ENCODE results near the gene GPHN. TPM values are rescaled to one million over a fixed set of nuclear protein-coding genes. Genes with fewer than 3 reads are reported as not detected.

The GPHN gene
- total and polyA plus RNA-seq, 4 experiments from 2014 or later, result 9.0 to 18.8 (median 14.9) TPM

- intact Hi-C loops (cut with micrococcal nuclease), result no loop called here
- H3K27me3 ChIP-seq (ENCODE audit: insufficient read depth, low read length), result no peaks in the 10 kb centered on the region
- H3K36me3 Mint-ChIP-seq, result no peaks in the 10 kb centered on the region
- no peak overlapping the region for H3K4me3 ChIP-seq (ENCODE audit: low read length in 2 of 2)
- ChIA-PET POLR2A (ENCODE audit: partially characterized antibody) (interaction anchor here (0.8 kb wide), 1 partner anchor 14 kb away, joined by 3 read pairs; no protein-coding TSS in a partner anchor), CTCF (ENCODE audit: partially characterized antibody) (no interaction called here)
- no peak overlapping the region for H3K4me3 Mint-ChIP-seq
- H3K9me3 Mint-ChIP-seq, result no peaks in the 10 kb centered on the region
- no peak for DNase-seq
- no peak overlapping the region for H3K27ac Mint-ChIP-seq
- H3K4me1 Mint-ChIP-seq, result peaks cover 0 to 4% (median under 1%) of the 10 kb centered on the region in 4 donors
- no peak overlapping the region for H3K27ac ChIP-seq (ENCODE audit: low read depth, low read length)
- no peaks in the 10 kb centered on the region for H3K36me3 ChIP-seq (ENCODE audit: insufficient read depth, low read length)
- no peaks in the 10 kb centered on the region for H3K9me3 ChIP-seq (ENCODE audit: control insufficient read depth in 1 of 2, low read length in 2 of 2)
- no peaks in the 10 kb centered on the region for H3K4me1 ChIP-seq (ENCODE audit: insufficient read depth, low read length)
- H3K27me3 Mint-ChIP-seq, result no peaks in the 10 kb centered on the region
Observed at GRCh38 chr14:67195279-67195678, 687.3 kb downstream of the GPHN start.

DNA sequence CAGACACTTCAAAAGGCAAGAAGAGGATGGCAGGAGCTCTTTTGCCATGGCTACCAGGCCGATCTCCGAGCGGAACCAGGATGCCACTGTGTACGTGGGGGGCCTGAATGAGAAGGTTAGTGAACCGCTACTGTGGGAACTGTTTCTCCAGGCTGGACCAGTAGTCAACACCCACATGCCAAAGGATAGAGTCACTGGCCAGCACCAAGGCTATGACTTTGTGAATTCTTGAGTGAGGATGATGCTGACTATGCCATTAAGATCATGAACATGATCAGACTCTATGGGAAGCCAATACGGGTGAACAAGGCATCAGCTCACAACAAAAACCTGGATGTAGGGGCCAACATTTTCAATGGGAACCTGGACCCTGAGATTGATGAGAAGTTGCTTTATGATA lies 691.1 kb downstream of the GPHN start:
- intact Hi-C loops (cut with micrococcal nuclease), result no loop called here
- Histone ChIP-seq H3K27ac (ENCODE audit: low read depth, low read length) (no peak overlapping the region), H3K9me3 (ENCODE audit: control insufficient read depth in 1 of 2, low read length in 2 of 2) (no peaks in the 10 kb centered on the region), H3K27me3 (ENCODE audit: insufficient read depth, low read length) (no peaks in the 10 kb centered on the region), H3K4me3 (ENCODE audit: low read length in 2 of 2) (no peak overlapping the region), H3K36me3 (ENCODE audit: insufficient read depth, low read length) (no peaks in the 10 kb centered on the region), H3K4me1 (ENCODE audit: insufficient read depth, low read length) (no peaks in the 10 kb centered on the region)
- Mint-ChIP-seq H3K27me3 (peaks cover 0 to 2% of the 10 kb centered on the region in 2 donors), H3K9me3 (no peaks in the 10 kb centered on the region), H3K4me1 (peaks cover 0 to 4% (median under 1%) of the 10 kb centered on the region in 4 donors), H3K4me3 (no peak overlapping the region), H3K36me3 (no peaks in the 10 kb centered on the region), H3K27ac (no peak overlapping the region)
- DNase-seq, result no peak
- POLR2A ChIA-PET (ENCODE audit: partially characterized antibody), result no interaction called here
- CTCF ChIA-PET (ENCODE audit: partially characterized antibody), result no interaction called here

GRCh38 chr14:67207810-67208209 lies 699.9 kb downstream of the GPHN start:
- H3K4me3 Mint-ChIP-seq, result peak overlapping the region in 1 of 8 donors; percentile 42
- no peaks in the 10 kb centered on the region for H3K9me3 Mint-ChIP-seq
- H3K36me3 Mint-ChIP-seq, result no peaks in the 10 kb centered on the region
- no peaks in the 10 kb centered on the region for H3K4me1 ChIP-seq (ENCODE audit: insufficient read depth, low read length)
- no peaks in the 10 kb centered on the region for H3K4me1 Mint-ChIP-seq
- no peaks in the 10 kb centered on the region for H3K9me3 ChIP-seq (ENCODE audit: control insufficient read depth in 1 of 2, low read length in 2 of 2)
- no peak for DNase-seq
- ChIA-PET CTCF (ENCODE audit: partially characterized antibody) (no interaction called here), POLR2A (ENCODE audit: partially characterized antibody) (no interaction called here)
- H3K27ac Mint-ChIP-seq, result no peak overlapping the region
- no peaks in the 10 kb centered on the region for H3K27me3 ChIP-seq (ENCODE audit: insufficient read depth, low read length)
- peaks cover 1 to 3% of the 10 kb centered on the region in 2 donors for H3K27me3 Mint-ChIP-seq
- H3K36me3 ChIP-seq (ENCODE audit: insufficient read depth, low read length), result no peaks in the 10 kb centered on the region
- intact Hi-C loops (cut with micrococcal nuclease), result no loop called here
- H3K27ac ChIP-seq (ENCODE audit: low read depth, low read length), result no peak overlapping the region
- H3K4me3 ChIP-seq (ENCODE audit: low read length in 2 of 2), result no peak overlapping the region

GRCh38 chr14:67218126-67218525 lies 710.2 kb downstream of the GPHN start:
- H3K27ac ChIP-seq (ENCODE audit: low read depth, low read length), result no peak overlapping the region
- H3K4me1 Mint-ChIP-seq, result no peaks in the 10 kb centered on the region
- H3K9me3 Mint-ChIP-seq, result no peaks in the 10 kb centered on the region
- H3K36me3 Mint-ChIP-seq, result no peaks in the 10 kb centered on the region
- H3K4me3 Mint-ChIP-seq, result no peak overlapping the region
- H3K27ac Mint-ChIP-seq, result no peak overlapping the region
- no peaks in the 10 kb centered on the region for H3K36me3 ChIP-seq (ENCODE audit: insufficient read depth, low read length)
- H3K4me1 ChIP-seq (ENCODE audit: insufficient read depth, low read length), result no peaks in the 10 kb centered on the region
- H3K27me3 Mint-ChIP-seq, result peaks cover 2 to 6% of the 10 kb centered on the region in 2 donors
- intact Hi-C loops (cut with micrococcal nuclease), result no loop called here
- DNase-seq, result no peak
- H3K4me3 ChIP-seq (ENCODE audit: low read length in 2 of 2), result no peak overlapping the region
- ChIA-PET CTCF (ENCODE audit: partially characterized antibody) (no interaction called here), POLR2A (ENCODE audit: partially characterized antibody) (no interaction called here)
- no peaks in the 10 kb centered on the region for H3K9me3 ChIP-seq (ENCODE audit: control insufficient read depth in 1 of 2, low read length in 2 of 2)
- no peaks in the 10 kb centered on the region for H3K27me3 ChIP-seq (ENCODE audit: insufficient read depth, low read length)

DNA sequence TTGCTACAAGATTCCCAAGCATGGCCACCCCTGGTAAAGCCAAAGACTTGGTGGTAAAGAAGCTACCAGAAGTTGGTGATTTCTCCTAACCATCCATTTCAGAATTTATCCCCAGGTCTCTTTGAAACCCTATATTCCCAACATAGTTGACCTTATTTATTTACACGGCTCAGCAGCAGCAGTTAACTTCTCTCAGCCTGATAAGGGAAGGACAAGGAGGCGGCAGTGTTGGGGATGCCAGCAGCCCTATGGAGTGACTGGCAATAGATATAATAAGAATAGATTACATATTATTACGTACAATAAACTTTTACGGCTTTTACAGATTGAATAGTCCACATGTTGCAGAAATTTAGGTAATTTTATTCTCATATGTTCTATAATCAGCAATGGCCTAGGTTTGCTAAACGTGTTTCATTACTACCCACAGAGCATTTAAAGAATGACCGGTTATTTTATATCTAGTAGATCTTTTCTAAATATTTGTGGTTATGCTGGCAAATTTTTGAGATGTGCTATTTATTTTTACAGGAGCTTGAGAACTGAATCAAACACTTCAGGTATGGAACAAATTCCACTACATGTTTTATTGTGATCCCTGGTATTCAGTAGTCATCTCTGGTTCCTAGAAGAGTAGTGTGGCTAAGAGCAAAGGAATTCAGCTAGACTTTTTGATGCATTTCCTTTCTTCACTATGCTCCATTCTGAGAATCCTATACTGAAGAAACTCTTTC lies 713.5 kb downstream of the GPHN start:
- H3K4me3 ChIP-seq (ENCODE audit: low read length in 2 of 2), result no peak overlapping the region
- no peaks in the 10 kb centered on the region for H3K4me1 ChIP-seq (ENCODE audit: insufficient read depth, low read length)
- no peaks in the 10 kb centered on the region for H3K9me3 ChIP-seq (ENCODE audit: control insufficient read depth in 1 of 2, low read length in 2 of 2)
- CTCF ChIA-PET (ENCODE audit: partially characterized antibody), result no interaction called here
- DNase-seq, result no peak
- Mint-ChIP-seq H3K4me3 (no peak overlapping the region), H3K27ac (no peak overlapping the region), H3K27me3 (peaks cover 4 to 11% of the 10 kb centered on the region in 2 donors), H3K36me3 (no peaks in the 10 kb centered on the region), H3K4me1 (no peaks in the 10 kb centered on the region), H3K9me3 (no peaks in the 10 kb centered on the region)
- intact Hi-C loops (cut with micrococcal nuclease), result no loop called here
- H3K27me3 ChIP-seq (ENCODE audit: insufficient read depth, low read length), result no peaks in the 10 kb centered on the region
- no peaks in the 10 kb centered on the region for H3K36me3 ChIP-seq (ENCODE audit: insufficient read depth, low read length)
- POLR2A ChIA-PET (ENCODE audit: partially characterized antibody), result no interaction called here
- no peak overlapping the region for H3K27ac ChIP-seq (ENCODE audit: low read depth, low read length)

DNA sequence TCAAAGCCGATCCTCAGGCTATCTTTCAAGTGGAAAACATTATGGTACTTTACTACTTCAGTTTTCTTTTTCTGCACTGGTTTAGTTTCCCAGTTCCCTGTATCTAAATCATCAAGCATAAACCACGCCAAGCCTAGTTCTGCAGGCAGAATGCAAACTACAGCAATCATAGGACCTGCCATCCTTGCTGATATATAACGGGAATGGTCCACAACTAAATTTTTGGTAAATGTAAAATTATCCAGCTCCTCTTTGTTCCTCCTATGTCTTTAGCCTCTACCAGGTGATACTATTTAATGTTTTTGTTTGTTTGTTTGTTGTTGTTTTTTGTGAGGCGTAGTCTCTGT lies 714.0 kb downstream of the GPHN start:
- DNase-seq, result no peak
- intact Hi-C loops (cut with micrococcal nuclease), result no loop called here
- no peak overlapping the region for H3K27ac ChIP-seq (ENCODE audit: low read depth, low read length)
- no peaks in the 10 kb centered on the region for H3K9me3 Mint-ChIP-seq
- ChIA-PET POLR2A (ENCODE audit: partially characterized antibody) (no interaction called here), CTCF (ENCODE audit: partially characterized antibody) (no interaction called here)
- no peak overlapping the region for H3K4me3 Mint-ChIP-seq
- no peaks in the 10 kb centered on the region for H3K4me1 ChIP-seq (ENCODE audit: insufficient read depth, low read length)
- H3K27me3 Mint-ChIP-seq, result peaks cover 7 to 11% of the 10 kb centered on the region in 2 donors
- no peaks in the 10 kb centered on the region for H3K36me3 Mint-ChIP-seq
- no peak overlapping the region for H3K27ac Mint-ChIP-seq
- H3K4me3 ChIP-seq (ENCODE audit: low read length in 2 of 2), result no peak overlapping the region
- no peaks in the 10 kb centered on the region for H3K27me3 ChIP-seq (ENCODE audit: insufficient read depth, low read length)
- H3K4me1 Mint-ChIP-seq, result no peaks in the 10 kb centered on the region
- no peaks in the 10 kb centered on the region for H3K36me3 ChIP-seq (ENCODE audit: insufficient read depth, low read length)
- H3K9me3 ChIP-seq (ENCODE audit: control insufficient read depth in 1 of 2, low read length in 2 of 2), result no peaks in the 10 kb centered on the region

DNA sequence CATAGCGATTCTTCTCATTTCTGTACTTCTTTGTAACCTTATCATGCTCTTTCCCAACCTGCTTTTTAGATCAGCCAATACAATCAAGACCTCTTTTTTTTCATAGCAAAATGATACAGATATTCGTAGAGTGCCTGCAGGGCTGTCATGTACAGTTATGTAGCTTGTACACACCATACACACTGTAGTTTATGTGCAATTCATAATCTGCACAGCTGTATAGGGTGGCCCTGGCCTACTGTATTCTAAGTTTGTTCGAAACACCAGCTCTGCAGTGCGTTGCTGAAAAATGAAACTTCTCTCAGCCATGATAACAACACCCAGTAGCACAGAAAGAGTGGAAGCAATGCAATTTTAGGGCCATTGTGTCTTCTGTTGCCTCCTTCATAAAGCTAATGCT lies 717.6 kb downstream of the GPHN start:
- no peak overlapping the region for H3K27ac ChIP-seq (ENCODE audit: low read depth, low read length)
- H3K9me3 Mint-ChIP-seq, result no peaks in the 10 kb centered on the region
- no peak overlapping the region for H3K4me3 ChIP-seq (ENCODE audit: low read length in 2 of 2)
- H3K27me3 Mint-ChIP-seq, result peaks cover 5 to 8% of the 10 kb centered on the region in 2 donors
- H3K36me3 ChIP-seq (ENCODE audit: insufficient read depth, low read length), result no peaks in the 10 kb centered on the region
- DNase-seq, result no peak
- no peaks in the 10 kb centered on the region for H3K27me3 ChIP-seq (ENCODE audit: insufficient read depth, low read length)
- no peak overlapping the region for H3K4me3 Mint-ChIP-seq
- H3K9me3 ChIP-seq (ENCODE audit: control insufficient read depth in 1 of 2, low read length in 2 of 2), result no peaks in the 10 kb centered on the region
- no peak overlapping the region for H3K27ac Mint-ChIP-seq
- H3K4me1 Mint-ChIP-seq, result peaks cover 0 to 1% (median 0%) of the 10 kb centered on the region in 4 donors
- H3K4me1 ChIP-seq (ENCODE audit: insufficient read depth, low read length), result no peaks in the 10 kb centered on the region
- POLR2A ChIA-PET (ENCODE audit: partially characterized antibody), result no interaction called here
- intact Hi-C loops (cut with micrococcal nuclease), result no loop called here
- CTCF ChIA-PET (ENCODE audit: partially characterized antibody), result no interaction called here
- no peaks in the 10 kb centered on the region for H3K36me3 Mint-ChIP-seq

Data from CD4-positive, alpha-beta memory T cell (primary cell).